MM.1S (cell line): ENCODE results near the gene EXOC4.

Experiments used
- CTCF ChIP-seq: fragments of 300-600 bp; sonication (generic); IDR thresholded peaks from 2 replicates; pipeline ENCODE4 v1.5.1; 2016; ENCODE audit warnings: antibody characterized with exemption, low read length, mixed read lengths
- EZH2 ChIP-seq: fragments of 300-600 bp; sonication (generic); optimal IDR thresholded peaks from 2 replicates; pipeline ENCODE3; 2017; ENCODE audit warnings: low read depth, mild to moderate bottlenecking, antibody characterized with exemption, low read length, mixed read lengths

GRCh38 chr7:133777701-133778100, 524.8 kb downstream of the EXOC4 start:
- TF ChIP-seq CTCF (no peak), EZH2 (no peak)
